CD4-positive, alpha-beta T cell treated with Interleukin-10 for 1 hour (primary cell): ENCODE measurements around the gene CAMTA1.

Experiments used
- DNase-seq: peaks from one replicate; pipeline ENCODE4 v3.0.0-alpha.2; 2020

Gene CAMTA1

DNA sequence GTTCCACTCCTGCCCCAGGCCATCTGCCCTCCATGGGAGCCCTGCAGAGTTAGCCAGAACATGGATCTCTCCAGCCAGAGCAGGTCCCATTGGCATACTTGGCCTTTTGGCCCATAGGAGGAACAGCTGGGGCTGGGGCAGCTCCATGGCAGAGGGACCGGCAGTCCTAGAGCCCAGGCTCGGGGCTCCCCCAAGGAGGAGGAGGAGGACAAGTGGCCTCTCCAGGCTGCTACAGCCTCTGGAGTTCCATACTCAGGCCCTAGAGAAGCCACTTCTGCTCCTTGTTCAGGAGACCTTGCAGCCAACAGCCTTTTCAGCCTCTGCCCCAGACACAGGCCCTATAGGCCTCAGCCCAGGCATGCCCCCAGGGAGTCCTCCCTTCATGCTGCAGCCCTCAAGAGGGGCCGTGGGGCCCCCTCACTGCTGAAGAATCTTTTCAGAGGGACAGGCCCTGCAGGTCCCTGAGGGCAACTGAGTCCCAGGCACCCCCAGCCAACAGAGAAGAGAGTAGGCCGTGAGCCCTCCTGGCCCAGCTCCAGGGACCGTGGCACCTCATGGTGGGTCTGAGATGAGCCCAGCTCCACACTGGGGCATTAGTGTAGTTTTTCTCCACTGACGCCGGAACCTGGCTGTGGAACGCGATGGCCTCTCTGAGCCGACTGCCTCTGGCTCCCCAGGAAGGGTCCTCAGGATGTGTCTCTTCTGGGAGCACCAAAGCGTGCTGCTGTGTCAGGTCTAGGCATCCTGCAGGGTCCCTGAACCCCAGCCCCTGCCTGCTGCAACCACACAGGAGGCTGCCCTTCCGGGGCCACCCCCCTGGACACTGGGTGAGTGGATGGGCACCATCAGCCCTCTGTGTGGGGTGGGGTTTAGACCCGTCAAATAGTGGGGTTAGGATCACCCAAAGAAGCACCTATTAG is 688.2 kb downstream of the CAMTA1 start:
- DNase-seq = no peak

GRCh38 chr1:7474143-7474490 is 688.9 kb downstream of the CAMTA1 start:
- DNase-seq = no peak

DNA sequence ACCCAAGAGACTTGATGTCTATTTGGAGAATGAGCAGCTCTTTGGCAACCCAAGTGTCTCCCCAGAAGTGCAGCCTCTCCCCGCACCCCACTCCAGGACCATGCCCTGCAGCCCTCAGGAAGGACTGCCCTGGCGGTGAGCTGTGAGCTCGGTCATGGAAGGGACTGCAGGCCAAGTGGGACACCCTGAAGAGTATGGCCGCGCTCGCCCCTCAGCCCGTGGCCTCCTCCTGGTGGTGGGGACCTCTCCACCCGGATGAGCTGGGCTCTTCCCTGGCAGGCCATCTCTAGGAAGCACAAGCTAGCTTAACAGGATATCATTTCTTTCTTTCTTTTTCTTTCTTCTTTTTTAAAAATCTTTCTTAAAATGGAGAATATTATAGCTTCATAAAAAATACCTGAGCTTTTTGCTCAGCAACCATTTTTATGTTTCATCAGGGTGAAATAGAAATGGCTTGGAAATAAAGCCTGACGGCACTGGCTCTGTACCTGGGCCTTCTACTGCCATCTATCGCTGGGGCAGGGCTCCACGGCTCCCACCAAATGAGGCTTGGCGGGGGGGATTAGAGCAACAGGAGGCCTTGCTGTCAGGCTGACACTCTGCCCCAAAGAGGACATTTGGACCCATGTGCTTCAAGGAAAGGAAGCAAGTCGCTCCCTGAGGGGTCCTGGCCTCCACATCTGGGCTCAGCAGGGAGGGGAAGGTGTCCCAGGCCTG is 689.7 kb downstream of the CAMTA1 start:
- no peak for DNase-seq

DNA sequence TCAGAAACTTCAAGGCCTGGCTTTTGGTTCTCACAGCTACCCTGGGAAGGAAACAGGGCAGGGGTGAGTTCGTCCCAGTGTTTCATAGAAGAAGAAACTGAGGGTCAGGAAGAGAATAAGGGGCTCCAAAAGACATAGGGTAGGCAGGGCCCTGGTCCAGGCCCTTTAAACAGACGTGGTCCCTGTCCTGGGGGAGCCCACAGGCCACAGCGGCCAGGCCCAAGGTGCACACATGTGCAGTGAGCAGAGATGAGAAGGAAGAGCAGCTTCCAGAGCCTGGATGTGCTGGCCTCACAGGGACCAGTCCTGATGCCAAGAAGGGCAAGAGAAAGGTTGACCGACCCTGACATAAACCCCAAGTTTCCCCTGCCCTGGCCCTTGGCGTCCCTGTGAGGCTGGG is 690.4 kb downstream of the CAMTA1 start:
- no peak for DNase-seq

DNA sequence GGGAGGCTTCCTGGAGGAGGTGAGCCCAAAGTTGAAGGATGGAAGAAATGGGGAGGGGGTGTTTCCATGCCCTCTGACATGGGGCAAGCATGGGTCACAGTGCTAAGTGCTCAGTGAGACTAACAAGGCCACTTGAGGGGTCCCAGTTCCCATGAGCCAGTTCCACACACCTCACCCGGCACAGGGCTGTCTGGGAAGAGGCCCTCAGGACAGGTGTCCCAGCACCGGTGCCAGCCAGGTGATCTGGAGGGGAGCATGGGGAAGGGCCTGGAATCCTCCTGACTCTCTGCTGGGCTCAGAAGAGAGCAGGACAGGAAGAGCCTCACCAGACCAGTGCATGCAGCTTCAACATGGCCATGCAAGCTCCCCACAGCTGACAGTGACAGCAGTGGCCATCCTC is 691.1 kb downstream of the CAMTA1 start:
- DNase-seq = no peak

- no peak for DNase-seq
These were observed 691.8 kb downstream of the CAMTA1 start for GRCh38 chr1:7476861-7477547.

DNA sequence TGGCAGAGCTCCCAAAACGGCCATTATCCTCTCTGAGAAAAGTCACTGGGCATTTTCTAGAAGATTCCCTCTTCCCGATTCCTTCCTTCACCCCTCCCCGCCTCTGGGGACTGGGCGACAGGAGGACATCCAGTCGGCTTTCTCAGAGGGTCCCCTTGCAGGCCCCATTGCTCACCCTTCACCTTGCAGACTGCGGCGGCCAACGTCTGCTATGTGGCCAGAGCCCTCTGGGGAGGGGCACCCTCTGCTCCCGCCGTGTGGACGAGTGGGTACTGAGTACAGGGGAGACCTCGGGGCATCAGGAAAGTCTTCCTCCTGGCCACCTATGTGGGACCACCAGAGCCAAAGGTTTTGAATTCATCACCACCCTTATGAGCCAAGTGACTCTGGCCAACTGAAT is 692.3 kb downstream of the CAMTA1 start:
- no peak for DNase-seq

- no peak for DNase-seq
These were observed 693.0 kb downstream of the CAMTA1 start for GRCh38 chr1:7478142-7478790.

DNA sequence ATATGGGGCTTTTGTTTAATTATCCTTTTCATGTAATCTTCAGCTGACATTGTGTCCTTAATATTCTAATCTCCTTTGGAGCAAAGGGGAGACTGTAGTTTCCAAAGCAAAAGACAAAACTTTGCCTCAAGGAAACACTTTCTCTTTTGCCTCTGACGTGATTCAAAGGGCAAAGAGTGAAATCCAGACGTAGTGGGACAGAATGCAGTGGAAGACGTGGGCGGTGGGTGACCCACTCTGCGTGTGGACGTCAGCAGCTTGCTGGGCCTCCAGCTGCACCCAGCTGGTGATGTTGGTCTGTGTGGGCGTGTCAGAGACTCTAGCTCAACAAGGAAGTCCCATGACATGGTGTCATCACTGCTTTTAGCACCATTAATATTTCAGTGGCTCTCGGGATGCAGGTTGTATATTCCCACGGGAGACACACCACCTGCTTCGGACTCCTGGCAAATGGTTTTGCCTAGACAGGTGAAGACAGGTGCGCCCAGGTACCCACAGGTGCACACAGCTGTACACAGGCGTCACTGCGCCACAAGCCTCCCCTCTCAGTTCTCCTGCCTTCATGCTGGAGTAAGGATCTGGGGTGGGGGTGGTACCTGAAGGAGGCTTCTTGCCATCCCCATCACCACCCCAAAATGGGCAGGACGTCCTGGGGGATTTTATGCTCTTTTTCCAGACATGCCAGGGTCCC is 693.7 kb downstream of the CAMTA1 start:
- DNase-seq = no peak

DNA sequence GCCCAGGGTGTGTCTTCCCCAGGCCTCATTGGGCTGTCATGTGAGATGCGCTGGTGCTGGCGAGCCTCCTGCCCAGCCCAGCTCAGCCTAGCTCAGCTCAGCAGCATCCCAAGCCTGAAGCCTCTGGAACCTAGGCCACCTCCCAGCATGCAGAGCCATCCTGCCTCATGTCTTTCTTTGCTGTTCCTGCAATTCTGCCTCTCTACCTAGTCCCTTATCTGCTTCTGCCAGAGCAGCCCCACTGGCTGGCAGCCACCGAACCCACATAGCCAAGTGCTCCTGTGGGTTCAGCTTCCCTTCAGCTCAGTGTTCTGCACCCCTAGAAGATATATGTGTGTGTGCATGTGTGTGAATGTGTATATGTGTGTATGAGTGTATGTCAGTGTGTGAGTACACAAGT is 694.3 kb downstream of the CAMTA1 start:
- DNase-seq = no peak

- no peak for DNase-seq
These were observed 695.9 kb downstream of the CAMTA1 start for GRCh38 chr1:7481194-7481593.

DNA sequence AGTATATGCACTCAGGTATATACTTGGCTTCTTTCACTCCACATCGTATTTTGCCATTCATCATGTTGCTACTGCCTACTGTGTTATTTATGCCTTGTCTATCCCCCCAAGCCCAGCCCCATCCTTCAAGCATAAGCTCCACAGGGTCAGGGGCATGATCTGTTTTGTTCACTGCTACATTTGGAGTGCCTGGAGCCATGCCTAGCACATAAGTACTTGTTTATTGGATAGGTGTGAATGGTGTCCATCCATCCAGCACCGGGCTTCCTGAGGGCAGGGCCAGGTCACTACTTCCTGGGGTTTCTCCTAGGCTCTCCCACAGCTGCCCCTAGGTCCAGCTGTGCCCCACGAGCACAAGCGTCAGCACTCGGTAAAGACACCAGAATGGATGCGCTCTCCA is 696.8 kb downstream of the CAMTA1 start:
- DNase-seq = no peak

DNA sequence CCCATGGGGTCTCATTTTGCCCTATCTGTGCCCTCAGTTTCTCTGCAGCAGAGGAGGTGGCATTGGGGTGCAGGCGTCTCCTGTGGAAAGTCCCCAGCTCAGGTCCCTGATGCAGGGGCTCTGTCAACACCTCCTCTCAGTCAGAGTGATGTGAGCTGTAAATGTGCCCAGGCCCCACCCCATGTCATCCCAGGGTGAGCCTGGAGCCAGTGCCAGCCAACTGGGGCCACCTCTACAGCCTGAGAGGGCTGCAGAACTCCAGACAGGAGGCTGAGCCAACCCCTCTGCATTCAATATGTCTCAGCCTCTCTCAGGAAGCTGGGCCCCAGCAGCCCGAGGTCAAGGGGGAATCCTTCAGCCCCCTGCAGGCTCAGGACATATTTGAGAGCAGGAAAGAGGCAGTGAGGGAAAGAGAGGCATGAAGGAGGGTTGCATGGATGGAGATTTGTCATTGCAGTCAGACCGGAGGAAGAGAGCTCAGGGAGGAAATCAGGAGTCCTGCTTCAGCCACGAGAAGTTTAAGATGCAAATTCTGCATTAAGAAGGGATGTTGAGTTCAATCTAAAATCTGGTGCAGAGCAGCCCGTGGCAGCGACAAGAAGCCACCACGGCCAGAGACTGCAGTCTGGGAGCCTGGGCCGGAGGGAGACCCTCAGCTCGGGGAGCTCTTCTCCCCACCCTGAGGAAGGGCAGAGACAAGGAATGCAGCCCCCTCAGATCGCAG is 697.7 kb downstream of the CAMTA1 start:
- DNase-seq = no peak

- DNase-seq = no peak
These were observed 698.6 kb downstream of the CAMTA1 start for GRCh38 chr1:7483634-7484383.

- no peak for DNase-seq
These were observed 700.0 kb downstream of the CAMTA1 start for GRCh38 chr1:7485086-7485780.

DNA sequence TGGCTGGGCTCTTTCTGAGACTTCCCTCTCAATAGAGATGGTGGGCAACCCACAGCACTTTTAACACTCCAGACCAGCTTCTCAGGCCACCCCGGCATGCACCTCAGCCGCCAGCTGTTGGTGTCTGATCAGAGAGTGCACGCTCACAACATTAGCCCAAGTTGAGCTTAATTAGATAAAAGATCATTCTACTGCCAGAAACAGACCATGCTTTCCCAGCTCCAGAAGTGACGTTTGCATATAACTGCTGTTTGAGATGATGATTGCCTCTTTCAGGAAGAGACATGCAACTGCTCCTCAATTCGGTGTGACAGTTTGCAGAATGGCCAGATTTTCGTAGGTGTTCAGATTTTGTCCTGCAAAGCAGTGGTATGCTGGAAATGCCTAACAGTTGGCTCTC is 700.6 kb downstream of the CAMTA1 start:
- DNase-seq = no peak

GRCh38 chr1:7487766-7488474 is 702.7 kb downstream of the CAMTA1 start:
- DNase-seq = no peak

GRCh38 chr1:7488475-7488842 is 703.2 kb downstream of the CAMTA1 start:
- no peak for DNase-seq

- DNase-seq = no peak
These were observed 704.3 kb downstream of the CAMTA1 start for GRCh38 chr1:7489586-7489985.

DNA sequence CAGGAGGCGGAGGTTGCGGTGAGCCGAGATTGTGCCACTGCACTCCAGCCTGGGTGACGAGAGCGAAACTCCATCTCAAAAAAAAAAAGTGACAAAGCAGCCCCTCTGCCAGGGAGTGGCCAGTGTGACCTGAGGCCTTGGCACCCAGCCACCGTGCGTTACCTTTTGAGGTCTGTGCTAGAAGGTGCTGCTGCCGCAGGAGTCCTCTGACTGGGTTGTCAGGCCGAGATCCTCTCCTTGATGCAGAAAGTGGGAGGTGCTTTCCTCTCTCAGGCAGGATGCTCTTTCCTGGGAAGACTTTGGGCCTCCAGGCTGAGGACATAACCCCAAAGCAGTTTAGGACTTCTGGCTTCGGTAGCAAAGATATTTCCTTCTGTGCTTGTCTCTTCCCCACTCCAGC is 705.3 kb downstream of the CAMTA1 start:
- no peak for DNase-seq
